Activated naive CD4-positive, alpha-beta T cell (primary cell): ENCODE data around the gene APOM.

ENCODE experiments used
- DNase-seq, 4 experiments: peaks; one replicate each; lab custom pipeline; 2025; lab: John Stamatoyannopoulos, UW

The APOM gene

DNA sequence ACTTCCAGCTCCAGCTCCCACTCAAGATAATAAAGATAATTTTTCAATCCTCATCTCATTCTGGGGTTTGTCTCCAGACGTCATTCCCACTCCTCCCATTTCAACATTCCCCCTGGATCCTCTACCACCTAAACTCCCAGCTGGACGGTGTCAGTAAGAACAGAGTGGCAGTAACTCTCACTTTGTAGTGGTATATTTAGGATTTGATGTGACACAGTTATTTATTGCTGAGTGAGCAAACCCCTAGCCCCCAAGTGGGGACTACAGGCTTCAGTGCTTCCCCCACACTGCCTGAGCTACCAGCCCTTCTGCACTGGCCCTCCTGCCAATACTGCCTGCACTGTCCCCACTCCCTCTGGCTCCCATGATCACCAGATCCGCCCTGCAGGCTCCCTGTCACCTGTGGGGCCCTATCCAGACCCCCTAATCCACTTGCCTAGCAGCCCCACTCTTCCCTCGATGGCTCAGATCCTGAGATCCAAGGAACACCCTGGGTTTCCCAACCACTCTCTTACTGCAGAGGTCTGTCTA lies 2.5 kb downstream of the APOM start:
- no peak for DNase-seq

DNA sequence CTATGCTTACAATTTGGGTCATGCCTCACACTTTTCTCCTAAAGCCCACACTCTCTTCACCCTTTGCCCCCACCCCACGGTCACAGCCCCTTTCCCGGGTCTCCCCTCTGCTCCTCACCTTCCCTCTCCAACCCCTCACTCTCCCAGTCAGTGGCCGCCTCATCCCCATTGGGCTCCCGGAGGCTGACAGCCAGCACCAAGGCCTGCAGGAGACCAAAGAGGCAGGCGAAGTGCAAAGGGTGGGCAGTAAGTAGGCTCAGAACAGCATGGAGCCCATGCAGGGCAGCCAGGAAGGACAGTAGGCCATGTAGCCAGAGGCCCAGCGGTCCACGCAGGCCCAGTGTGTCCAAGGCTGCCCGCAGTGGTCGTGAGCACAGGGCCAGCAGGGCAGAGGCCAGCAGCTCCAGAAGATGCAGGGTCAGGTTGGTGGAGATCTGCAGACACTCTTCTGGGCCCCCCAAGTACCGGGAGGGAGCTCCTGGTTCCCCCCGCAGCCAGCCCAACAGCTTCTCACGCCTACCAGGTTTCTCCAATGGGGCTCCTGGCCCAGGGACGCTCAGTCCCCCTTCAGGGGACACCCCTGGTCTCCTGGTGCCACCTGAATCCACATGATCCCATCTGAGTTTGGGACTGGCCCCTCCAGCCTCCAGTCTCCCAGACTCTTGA lies 3.4 kb downstream of the APOM start:
- no peak for DNase-seq

DNA sequence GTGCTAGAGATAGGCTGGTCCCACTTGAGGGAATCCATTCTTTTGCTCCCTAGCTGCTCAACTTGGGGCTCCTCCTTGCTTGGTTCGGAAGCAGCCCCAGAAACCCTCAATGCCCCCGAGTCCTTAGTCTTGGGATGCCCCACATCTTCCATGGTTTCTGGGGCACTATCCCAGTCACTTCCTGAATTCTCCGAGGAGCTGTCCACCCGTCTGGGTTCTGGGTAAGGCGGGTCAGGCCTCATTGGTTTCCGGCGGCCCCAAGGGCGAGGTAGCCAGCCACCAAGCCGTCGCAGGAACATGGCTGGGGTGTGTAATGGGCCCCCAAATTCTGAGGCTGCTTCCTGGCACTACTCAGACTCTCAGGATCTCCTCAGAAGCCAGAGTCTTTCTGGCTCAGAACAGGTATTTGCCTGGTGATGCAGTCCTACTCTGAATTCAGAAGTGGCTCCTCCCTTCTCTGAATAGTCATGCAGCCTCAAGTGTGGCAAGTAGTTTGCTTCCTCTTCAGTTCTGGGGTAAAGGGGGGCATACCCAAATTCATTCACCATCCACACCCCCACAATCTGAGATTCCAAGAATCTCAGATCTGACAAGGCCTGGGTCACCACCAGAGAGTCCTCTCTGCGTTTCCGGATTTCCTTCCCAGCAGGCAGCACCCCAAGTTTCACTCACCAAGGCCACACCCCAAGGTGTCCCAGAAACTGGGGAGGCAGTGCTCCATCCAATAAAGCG lies 4.1 kb downstream of the APOM start:
- DNase-seq: no peak

DNA sequence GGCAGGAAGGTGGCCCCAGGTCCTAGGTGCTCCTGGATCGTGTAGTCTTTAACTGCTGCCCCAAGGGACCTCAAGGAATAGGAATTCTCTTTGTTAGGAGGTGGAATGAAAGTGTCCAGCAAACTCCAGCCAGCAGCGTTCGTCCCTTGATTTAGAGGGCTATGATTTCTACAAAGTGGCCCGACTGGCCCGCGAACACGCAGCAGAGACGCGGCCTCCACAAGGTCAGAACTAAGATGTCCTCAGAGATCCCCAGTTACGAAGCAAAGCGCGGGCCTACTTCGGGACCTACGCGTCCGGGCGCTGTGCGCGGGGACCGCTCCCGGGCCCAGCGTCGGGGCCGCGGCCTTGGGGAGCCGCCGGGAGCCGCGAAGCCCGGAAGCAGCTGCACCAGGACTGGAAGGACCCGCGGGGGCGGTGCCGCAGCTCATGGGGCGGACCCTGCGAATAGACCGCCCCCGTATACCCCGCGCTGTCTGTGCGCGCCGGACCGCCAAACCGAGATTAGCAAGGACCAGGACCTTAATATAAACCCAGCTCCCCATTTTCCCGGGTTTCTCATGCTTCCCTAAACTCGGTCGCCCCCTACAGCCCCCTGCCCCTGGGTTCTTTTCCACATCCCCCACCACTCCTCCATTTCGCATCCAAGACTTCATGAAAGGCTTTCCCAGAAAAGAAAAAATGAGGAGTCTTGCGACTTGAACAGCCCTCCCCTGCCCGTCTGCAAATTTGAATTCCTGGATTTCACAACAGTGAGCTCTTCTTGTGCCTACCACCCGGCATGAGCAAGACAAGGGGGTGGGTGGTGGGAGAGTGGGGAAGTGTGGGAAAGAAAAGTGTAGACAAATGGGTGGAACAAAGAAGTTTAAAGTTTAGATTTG lies 4.9 kb downstream of the APOM start, which contains the start of gene C6orf47:
C6orf47 (minus strand) TSS at position 398 of the 881 bp plus-strand sequence. CDS start 831 bp downstream, outside the sequence.
- peak; percentile 13 to 64 (median 25) for DNase-seq

DNA sequence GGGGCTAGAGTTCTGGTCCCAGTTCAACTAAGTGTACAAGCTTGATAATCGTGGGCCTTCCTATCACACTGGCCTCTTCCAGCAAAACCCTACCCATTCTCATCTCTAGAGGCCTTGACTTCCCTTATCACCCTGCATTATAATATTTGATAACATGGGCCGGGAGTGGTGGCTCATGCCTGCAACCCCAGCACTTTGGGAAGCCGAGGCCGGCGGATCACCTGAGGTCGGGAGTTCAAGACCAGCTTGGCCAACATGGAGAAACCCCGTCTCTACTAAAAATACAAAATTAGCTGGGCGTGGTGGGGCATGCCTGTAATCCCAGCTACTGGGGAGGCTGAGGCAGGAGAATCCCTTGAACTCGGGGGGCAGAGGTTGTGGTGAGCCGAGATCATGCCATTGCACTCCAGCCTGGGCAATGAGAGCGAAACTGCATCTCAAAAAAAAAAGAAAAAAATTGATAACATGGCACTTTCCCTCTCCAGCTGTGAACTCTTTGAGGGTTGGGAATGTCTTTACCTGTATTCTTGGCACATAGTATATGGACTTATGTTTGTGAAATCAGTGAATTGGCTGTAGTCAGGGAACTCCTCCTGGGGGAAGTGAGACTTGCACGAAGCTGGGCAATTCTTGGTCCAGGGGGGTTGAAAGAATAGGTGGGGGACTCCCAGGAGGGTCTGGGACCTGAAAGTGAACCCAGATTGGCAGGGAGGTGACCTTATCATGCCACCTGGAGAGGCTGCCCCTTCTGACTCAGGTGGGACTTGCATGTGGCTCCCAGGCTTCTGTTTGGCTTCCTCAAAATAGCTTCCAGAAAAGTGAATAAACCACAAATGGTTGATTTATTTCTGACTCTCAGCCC lies 5.8 kb downstream of the APOM start:
- DNase-seq: no peak

DNA sequence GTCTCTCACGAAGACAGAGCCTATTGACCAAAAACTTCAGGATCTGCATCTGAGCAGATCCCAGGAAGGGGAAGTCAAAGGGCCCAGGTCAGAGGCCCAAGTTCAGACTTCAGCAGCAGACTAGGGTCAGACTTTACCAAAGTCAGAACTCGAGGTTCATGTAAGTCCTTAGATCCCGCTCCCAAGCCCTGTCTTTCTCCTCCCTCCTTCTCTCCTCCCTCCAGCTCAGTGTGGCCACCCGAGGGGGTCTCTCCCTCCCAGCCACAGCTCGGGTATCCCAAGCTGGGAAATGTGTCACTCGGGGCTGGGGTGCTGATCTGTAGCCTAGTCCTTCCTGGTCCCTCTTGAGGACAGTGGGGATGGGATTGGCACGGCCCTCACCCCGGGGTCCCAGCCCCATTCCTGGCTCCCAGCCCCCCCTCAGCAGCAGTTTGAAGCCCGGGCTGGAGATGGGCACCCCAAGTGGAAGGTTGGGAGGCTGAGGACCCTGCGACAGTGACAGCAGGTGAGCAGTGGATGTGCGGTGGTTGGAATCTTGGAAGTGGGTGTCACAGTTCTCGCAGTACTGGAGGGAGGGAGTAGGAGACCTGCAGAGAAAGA lies 6.5 kb downstream of the APOM start:
- DNase-seq: no peak

DNA sequence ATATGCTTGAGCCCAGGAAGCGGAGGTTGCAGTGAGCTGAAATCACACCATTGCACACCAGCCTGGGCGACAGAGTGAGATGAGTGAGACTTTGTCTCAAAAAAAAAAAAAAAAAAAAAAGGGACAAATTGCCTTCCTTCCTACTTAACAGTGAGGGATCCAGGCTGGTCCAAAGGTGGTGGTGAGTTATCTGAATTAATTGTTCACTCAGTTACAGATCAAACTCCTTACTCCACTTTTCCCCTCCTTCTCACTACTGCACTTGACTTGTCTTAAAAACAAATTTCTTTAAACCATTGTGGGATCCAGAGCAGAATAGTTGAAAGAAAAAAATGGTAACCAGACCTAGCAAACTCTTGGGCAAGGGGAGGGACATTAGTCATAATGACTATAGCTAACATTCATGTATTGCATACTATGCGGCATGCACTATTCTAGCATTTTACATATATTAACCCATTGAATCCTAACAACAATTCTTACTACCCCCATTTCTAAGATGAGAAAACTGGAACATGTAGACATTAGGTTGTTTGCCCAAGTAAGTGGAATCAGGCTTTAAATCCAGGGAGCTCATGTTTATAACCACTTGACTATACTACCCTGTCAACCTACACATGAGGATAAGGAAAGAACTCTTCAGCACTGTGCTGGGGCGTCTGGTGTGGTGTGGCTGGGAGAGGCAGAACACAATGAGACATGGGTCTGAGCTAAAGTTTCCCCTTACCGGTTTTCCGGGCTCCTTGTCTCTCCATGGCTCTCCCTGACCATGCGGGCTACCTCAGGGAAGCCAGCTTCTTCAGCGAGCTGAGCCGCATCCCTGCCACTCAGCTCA lies 7.6 kb downstream of the APOM start:
- DNase-seq: no peak

DNA sequence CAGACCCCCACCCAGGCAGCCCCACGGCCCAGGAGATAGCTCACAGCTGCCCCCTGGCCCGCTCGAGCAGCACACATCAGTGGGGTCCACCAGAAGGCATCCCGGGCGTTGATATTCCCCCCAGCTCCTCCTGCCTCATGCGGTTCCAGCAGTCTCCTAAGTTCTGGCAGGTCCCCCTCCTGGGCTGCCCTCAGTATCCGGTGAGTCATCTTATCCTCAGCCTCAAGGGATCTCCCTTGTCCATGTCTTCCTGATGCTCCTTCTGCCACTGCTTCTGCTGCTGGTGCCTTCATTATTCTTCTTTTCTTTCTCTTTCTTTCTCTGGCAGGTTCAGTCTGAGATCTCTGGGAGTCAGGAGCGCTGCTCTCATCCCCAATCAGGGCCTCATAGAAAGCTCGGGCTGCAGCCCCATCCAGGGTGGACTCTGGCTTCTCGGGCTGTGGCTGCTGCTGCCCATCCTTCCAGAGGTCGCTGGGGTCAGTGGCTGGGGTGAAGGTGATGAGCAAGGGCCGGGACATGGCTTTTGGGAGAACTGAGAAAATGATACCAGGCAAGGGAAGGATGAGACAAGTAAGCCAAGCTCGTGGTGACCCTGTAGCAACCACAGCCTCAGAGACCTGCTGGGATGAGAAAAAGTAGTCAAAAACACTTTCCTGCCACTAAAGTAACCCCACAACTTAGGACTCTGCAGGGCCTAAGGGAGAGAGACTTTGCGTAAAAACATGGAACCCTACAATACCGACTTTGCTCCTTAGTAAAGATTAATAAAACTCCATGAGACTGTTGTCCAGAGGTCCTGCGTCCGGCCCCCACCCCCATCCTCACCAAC lies 8.5 kb downstream of the APOM start:
- DNase-seq: no peak

DNA sequence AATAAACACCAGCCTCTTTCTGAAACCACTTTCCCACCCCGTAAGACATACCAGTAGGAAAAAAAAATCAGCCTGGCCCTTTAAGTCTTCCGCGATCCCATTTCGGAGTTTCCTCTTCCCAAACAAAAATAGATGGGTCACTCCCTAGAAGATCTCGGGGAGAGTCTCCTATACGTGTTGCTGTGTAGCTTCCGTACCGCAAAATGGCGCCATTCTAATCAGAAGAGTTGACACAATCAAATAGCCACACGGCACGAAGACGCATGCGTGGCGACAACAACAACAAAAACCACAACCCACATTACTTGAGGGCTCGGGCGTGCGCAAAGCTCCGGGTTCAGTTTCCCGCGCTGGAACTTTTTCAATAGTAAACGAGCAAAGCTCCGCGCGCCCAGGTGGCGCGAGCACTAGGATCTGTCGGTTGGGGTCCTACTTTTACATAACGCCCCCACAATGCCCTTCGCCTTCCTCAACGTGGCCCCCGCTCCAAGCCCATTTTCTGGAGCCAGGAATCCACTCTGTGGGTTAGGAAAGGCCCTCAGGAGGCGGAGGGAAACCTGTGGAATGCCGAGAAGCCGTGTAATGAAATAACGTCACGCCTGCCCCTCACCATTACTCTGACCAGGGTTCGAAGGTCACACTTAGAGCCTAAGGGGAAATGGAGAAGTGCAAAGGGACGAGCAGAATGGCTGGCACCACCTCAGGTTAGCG lies 9.3 kb downstream of the APOM start, which contains the start of gene GPANK1:
GPANK1 (minus strand) TSS at position 208 of the 711 bp plus-strand sequence. CDS start 519 bp downstream, outside the sequence.
- peak; percentile 64 to 82 (median 78) for DNase-seq

DNA sequence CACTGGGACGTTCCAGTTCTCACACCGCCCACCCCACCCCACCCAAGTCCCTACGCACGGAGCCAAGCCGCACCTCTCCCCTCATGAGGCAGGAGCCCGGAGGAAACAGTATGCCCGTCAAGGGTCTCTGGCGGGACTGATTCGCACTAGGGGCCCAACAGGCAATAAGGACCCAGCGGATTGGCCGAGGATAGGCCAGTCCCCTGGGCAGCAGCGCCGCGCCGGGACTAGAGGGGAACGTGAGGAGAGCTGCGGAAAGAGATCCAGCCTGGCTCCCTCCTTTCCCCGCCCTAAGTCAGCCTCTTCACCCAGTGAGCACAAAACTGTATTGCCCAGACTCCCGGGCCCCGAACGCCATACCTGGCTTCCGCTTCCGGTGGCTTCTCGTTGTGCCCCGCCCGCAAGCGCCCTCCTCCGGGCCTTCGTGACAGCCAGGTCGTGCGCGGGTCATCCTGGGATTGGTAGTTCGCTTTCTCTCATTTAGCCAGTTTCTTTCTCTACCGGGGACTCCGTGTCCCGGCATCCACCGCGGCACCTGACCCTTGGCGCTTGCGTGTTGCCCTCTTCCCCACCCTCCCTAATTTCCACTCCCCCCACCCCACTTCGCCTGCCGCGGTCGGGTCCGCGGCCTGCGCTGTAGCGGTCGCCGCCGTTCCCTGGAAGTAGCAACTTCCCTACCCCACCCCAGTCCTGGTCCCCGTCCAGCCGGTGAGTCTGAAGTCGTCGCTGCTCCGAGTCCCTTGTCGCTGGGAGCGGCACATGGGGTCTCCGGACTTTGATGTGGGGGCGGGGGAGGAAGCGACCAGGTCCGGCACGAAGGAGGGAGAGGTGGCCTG lies 10.0 kb downstream of the APOM start, which contains the start of gene CSNK2B:
CSNK2B (plus strand) TSS at position 580 of the 836 bp plus-strand sequence. CDS start 752 bp downstream, outside the sequence.
- DNase-seq: peak; percentile 93 to 97 (median 94)

DNA sequence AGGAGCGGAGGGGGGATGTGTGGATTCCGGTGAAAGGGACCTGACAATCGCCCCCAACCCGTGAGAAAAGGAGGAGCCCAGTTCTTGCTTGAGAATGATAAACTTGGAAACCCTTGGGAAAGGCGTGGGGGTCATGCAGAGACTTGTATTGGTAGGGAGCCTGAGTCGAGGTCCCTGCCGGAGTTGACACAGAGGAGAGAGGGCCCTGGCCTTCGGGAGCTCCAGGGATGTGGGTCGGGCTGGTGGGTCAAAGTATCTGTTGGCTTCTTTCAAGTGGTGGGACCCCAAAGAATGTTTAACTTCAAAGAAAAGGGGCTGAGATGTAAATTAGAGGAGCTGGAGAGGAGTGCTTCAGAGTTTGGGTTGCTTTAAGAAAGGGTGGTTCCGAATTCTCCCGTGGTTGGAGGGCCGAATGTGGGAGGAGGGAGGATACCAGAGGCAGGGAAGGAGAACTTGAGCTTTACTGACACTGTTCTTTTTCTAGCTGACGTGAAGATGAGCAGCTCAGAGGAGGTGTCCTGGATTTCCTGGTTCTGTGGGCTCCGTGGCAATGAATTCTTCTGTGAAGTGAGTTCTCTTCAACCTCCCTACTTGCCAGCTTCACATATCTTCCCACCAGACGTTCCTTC lies 10.8 kb downstream of the APOM start:
- DNase-seq: no peak

DNA sequence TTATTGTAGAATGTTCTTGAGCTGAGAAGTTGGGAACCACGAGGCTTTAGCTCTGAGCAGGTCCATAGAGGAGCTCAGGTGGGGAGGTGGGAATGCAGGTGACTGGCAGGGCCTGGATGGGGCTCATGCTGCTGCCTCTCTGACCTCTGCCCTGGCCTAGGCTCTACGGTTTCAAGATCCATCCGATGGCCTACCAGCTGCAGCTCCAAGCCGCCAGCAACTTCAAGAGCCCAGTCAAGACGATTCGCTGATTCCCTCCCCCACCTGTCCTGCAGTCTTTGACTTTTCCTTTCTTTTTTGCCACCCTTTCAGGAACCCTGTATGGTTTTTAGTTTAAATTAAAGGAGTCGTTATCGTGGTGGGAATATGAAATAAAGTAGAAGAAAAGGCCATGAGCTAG lies 14.0 kb downstream of the APOM start, which contains the start of gene LY6G5B:
LY6G5B (plus strand) TSS at position 301 of the 400 bp plus-strand sequence. CDS start 975 bp downstream, outside the sequence.
- no peak for DNase-seq

DNA sequence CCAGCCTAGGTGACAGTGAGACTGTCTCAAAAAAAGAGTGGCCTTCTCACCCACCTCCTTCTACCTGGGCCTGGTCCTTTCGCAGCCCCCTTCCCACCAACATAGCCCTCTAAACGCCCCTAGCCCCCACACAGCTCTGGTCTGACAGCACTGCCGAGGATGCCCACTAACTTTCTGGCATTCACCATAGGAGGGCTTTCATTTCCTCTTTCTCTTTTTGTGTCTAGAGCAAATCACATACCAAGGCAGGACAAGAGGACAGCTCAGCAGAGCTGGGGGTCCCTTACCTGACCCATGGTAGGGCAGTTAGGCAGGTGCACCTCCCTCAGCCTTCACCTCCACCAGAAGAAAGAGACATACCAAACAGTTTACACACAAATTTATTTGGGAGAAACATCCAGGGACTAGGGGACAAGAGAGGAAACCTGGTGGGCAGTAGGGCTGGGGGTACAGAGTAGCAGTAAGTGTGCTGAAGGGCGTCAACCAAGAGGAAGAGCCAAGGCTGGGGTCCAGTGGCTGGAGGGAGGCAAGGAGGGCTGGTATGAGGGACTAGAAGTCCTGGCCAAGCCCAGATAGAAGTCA lies 20.7 kb downstream of the APOM start:
- DNase-seq: no peak

DNA sequence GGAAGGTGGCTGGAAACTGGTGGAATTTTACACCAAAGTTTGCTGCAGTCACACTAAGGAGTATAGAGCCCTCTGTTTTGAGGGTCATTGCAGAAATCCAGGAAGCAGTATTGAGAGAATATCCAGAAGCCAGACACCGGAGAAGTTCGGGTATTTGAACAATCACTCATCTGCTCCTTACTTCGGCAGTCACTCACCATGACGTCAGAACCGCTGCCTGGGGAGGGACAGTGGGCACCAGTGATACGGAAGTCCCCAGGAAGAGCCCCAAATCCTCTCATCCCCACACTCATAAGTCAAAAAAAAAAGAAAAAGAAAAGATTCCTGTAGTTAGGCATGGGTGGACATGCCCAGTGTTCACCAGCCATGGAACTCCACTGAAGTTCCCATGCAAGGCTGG lies 21.2 kb downstream of the APOM start:
- no peak for DNase-seq

DNA sequence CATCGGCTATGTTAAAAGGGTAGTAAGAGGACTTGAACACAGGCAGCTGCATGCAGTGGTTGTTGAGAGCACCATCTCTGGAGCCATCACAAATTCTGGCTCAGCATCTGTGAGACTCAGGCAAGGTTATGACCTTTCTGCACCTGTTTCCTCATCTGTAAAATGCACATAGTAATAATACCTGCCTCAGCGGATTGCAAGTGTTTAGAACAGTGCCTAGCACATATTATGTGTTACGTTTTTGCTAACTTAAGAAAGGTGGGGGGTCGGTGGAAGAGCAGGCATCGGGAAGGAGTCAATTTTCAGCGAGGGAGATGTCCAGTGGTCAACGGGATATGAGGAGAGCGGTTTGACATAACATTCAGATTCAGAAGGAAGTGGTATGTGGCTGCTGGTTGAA lies 22.3 kb downstream of the APOM start:
- DNase-seq: no peak
